PC-3 (cell line): ENCODE results near the gene SLC16A3.

Source experiments
- EZH2phosphoT487 ChIP-seq: fragments of 300-600 bp; sonication (generic); IDR thresholded peaks from 2 replicates; pipeline ENCODE4 v1.6.1; 2018; ENCODE audit warnings: mild to moderate bottlenecking, antibody characterized with exemption, low read length, borderline replicate concordance
- TF ChIP-seq, protein P1 (sequence below): fragments of 300-600 bp; sonication (generic); conservative IDR thresholded peaks from 2 replicates; pipeline ENCODE4 v1.5.1; 2017; ENCODE audit warnings: antibody characterized with exemption, low read depth, mild to moderate bottlenecking, low read length

DNA sequence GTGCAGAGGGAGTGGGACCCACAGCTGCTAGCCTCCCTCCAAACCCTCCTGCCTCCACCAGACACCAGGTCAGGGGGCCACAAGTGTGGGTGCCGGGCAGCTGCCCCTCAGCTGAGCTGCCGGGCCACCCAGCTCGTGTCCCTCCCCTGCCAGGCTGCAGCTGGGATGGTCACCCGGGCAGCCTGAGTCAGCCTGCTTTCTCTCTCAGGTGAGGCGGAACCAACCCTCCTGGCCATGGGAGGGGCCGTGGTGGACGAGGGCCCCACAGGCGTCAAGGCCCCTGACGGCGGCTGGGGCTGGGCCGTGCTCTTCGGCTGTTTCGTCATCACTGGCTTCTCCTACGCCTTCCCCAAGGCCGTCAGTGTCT, 6.9 kb downstream of the SLC16A3 start:
- TF ChIP-seq EZH2phosphoT487: no peak
- TF ChIP-seq, protein P1, sequence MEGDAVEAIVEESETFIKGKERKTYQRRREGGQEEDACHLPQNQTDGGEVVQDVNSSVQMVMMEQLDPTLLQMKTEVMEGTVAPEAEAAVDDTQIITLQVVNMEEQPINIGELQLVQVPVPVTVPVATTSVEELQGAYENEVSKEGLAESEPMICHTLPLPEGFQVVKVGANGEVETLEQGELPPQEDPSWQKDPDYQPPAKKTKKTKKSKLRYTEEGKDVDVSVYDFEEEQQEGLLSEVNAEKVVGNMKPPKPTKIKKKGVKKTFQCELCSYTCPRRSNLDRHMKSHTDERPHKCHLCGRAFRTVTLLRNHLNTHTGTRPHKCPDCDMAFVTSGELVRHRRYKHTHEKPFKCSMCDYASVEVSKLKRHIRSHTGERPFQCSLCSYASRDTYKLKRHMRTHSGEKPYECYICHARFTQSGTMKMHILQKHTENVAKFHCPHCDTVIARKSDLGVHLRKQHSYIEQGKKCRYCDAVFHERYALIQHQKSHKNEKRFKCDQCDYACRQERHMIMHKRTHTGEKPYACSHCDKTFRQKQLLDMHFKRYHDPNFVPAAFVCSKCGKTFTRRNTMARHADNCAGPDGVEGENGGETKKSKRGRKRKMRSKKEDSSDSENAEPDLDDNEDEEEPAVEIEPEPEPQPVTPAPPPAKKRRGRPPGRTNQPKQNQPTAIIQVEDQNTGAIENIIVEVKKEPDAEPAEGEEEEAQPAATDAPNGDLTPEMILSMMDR: no peak
